GM12873 (cell line): ENCODE results near the gene HAVCR2.

Source experiments
- CTCF ChIP-seq: IDR thresholded peaks from 2 replicates; pipeline ENCODE4 v1.5.1; 2012; ENCODE audit warnings: low read depth, mild to moderate bottlenecking, moderate library complexity, low read length, control low read depth; ENCODE audit not compliant: insufficient read depth; ENCODE audit errors: missing control alignments

The HAVCR2 gene

GRCh38 chr5:157142317-157143126, 33.7 kb upstream of the HAVCR2 start, which contains the start of gene MED7:
Gene MED7 (minus strand): TSS chr5:157142865. CDS start chr5:157139431, 3,434 bp downstream.
- no peak for TF ChIP-seq CTCF

GRCh38 chr5:157137691-157138090, 28.8 kb upstream of the HAVCR2 start:
- TF ChIP-seq CTCF = no peak

- TF ChIP-seq CTCF = no peak
These were observed 23.4 kb upstream of the HAVCR2 start for GRCh38 chr5:157132281-157132612.

GRCh38 chr5:157130925-157131324, 22.1 kb upstream of the HAVCR2 start:
- TF ChIP-seq CTCF = no peak

GRCh38 chr5:157121709-157122108, 12.9 kb upstream of the HAVCR2 start:
- TF ChIP-seq CTCF = no peak

GRCh38 chr5:157120102-157120501, 11.3 kb upstream of the HAVCR2 start:
- TF ChIP-seq CTCF = no peak

- TF ChIP-seq CTCF = no peak
These were observed 7.7 kb upstream of the HAVCR2 start for GRCh38 chr5:157116483-157116954.
